ENCODE measurements around the gene FAM111A. TPM values are rescaled to one million over a fixed set of nuclear protein-coding genes. Genes with fewer than 3 reads are reported as not detected.

FAM111A gene
- polyA plus RNA-seq, 4 donors: 16.2 to 77.1 (median 18.7) TPM

- Histone ChIP-seq H3K27ac (ENCODE audit: low read depth in 1 of 3, low read length in 2 of 3) (peak overlapping the region; percentile 79 to 96 (median 96)), H3K36me3 (ENCODE audit: control insufficient read depth in 3 of 3, insufficient read depth in 2 of 3, low read depth in 1 of 3, low read length in 3 of 3) (peaks cover 3 to 75% (median 4%) of the 10 kb centered on the region in 3 donors), H3K4me3 (ENCODE audit: low read depth in 1 of 3, low read length in 3 of 3) (peak overlapping the region in 2 of 3 donors; percentile 14 to 31), H3K27me3 (ENCODE audit: control insufficient read depth in 3 of 3, insufficient read depth in 3 of 3, low read length in 3 of 3) (no peaks in the 10 kb centered on the region), H3K9me3 (ENCODE audit: control insufficient read depth in 2 of 2, insufficient read depth in 1 of 2, low read depth in 1 of 2, low read length in 1 of 2) (no peaks in the 10 kb centered on the region), H3K4me1 (ENCODE audit: control insufficient read depth in 3 of 3, insufficient read depth in 2 of 3, low read depth in 1 of 3, low read length in 2 of 3) (peaks cover 5 to 84% (median 14%) of the 10 kb centered on the region in 3 donors)
- WGBS, 3 donors: 11 to 47% (median 30%) methylated on average over 5 of the region's 5 CpGs
- no peak for FAIRE-seq
- peak; percentile 66 to 70 for DNase-seq
Observed at GRCh38 chr11:59185386-59185945, 42.8 kb downstream of the FAM111A start.

- Histone ChIP-seq H3K4me1 (ENCODE audit: control insufficient read depth in 3 of 3, insufficient read depth in 2 of 3, low read depth in 1 of 3, low read length in 2 of 3) (peaks cover 5 to 91% (median 14%) of the 10 kb centered on the region in 3 donors), H3K36me3 (ENCODE audit: control insufficient read depth in 3 of 3, insufficient read depth in 2 of 3, low read depth in 1 of 3, low read length in 3 of 3) (peaks cover 3 to 79% (median 4%) of the 10 kb centered on the region in 3 donors), H3K27me3 (ENCODE audit: control insufficient read depth in 3 of 3, insufficient read depth in 3 of 3, low read length in 3 of 3) (no peaks in the 10 kb centered on the region), H3K4me3 (ENCODE audit: low read depth in 1 of 3, low read length in 3 of 3) (peak overlapping the region in 2 of 3 donors; percentile 14 to 31), H3K27ac (ENCODE audit: low read depth in 1 of 3, low read length in 2 of 3) (peak overlapping the region; percentile 79 to 96 (median 96)), H3K9me3 (ENCODE audit: control insufficient read depth in 2 of 2, insufficient read depth in 1 of 2, low read depth in 1 of 2, low read length in 1 of 2) (no peaks in the 10 kb centered on the region)
- WGBS, 3 donors: 15 to 47% (median 25%) methylated on average over 5 of the region's 5 CpGs
- DNase-seq: peak; percentile 95 to 97
- no peak for FAIRE-seq
Observed at GRCh38 chr11:59186130-59186594, 43.5 kb downstream of the FAM111A start.

GRCh38 chr11:59187035-59187434, 44.4 kb downstream of the FAM111A start:
- peaks cover 0 to 76% (median 4%) of the 10 kb centered on the region in 3 donors for H3K36me3 ChIP-seq (ENCODE audit: control insufficient read depth in 3 of 3, insufficient read depth in 2 of 3, low read depth in 1 of 3, low read length in 3 of 3)
- no peaks in the 10 kb centered on the region for H3K27me3 ChIP-seq (ENCODE audit: control insufficient read depth in 3 of 3, insufficient read depth in 3 of 3, low read length in 3 of 3)
- no peak overlapping the region for H3K4me3 ChIP-seq (ENCODE audit: low read depth in 1 of 3, low read length in 3 of 3)
- peak overlapping the region; percentile 24 to 96 (median 96) for H3K27ac ChIP-seq (ENCODE audit: low read depth in 1 of 3, low read length in 2 of 3)
- FAIRE-seq (no peak), DNase-seq (no peak)
- H3K4me1 ChIP-seq (ENCODE audit: control insufficient read depth in 3 of 3, insufficient read depth in 2 of 3, low read depth in 1 of 3, low read length in 2 of 3): peaks cover 5 to 95% (median 14%) of the 10 kb centered on the region in 3 donors
- WGBS, 3 donors: 69 to 79% (median 69%) methylated on average over 3 of the region's 3 CpGs
- no peaks in the 10 kb centered on the region for H3K9me3 ChIP-seq (ENCODE audit: control insufficient read depth in 2 of 2, insufficient read depth in 1 of 2, low read depth in 1 of 2, low read length in 1 of 2)

DNA sequence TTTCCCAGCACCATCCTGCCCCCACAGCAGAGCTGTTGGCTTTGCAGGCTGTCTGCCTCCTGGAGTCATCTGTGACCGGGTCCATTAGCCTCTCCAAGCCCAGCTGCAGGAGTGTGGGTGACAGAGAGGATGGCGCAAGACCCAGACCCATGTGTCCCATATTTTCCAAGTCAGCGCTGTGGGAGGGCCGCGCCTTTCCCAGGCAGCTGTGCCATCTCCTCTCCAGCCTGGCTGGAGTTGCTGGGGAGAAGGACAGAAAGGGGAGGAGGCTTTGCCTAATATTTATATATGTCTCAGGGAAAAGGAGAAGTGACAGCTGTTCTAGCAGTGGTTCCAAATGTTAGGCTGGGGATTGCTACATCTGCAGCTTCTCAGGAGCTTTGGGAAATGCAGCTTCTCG, 44.9 kb downstream of the FAM111A start:
- no peaks in the 10 kb centered on the region for H3K27me3 ChIP-seq (ENCODE audit: control insufficient read depth in 3 of 3, insufficient read depth in 3 of 3, low read length in 3 of 3)
- WGBS, 3 donors: 41 to 48% (median 43%) methylated on average over 6 of the region's 6 CpGs
- H3K9me3 ChIP-seq (ENCODE audit: control insufficient read depth in 2 of 2, insufficient read depth in 1 of 2, low read depth in 1 of 2, low read length in 1 of 2): no peaks in the 10 kb centered on the region
- peak overlapping the region in 2 of 3 donors; percentile 28 to 96 for H3K27ac ChIP-seq (ENCODE audit: low read depth in 1 of 3, low read length in 2 of 3)
- no peak overlapping the region for H3K4me3 ChIP-seq (ENCODE audit: low read depth in 1 of 3, low read length in 3 of 3)
- H3K36me3 ChIP-seq (ENCODE audit: control insufficient read depth in 3 of 3, insufficient read depth in 2 of 3, low read depth in 1 of 3, low read length in 3 of 3): peaks cover 0 to 75% (median 4%) of the 10 kb centered on the region in 3 donors
- DNase-seq (peak; percentile 35 to 60), FAIRE-seq (no peak)
- H3K4me1 ChIP-seq (ENCODE audit: control insufficient read depth in 3 of 3, insufficient read depth in 2 of 3, low read depth in 1 of 3, low read length in 2 of 3): peaks cover 5 to 91% (median 14%) of the 10 kb centered on the region in 3 donors

DNA sequence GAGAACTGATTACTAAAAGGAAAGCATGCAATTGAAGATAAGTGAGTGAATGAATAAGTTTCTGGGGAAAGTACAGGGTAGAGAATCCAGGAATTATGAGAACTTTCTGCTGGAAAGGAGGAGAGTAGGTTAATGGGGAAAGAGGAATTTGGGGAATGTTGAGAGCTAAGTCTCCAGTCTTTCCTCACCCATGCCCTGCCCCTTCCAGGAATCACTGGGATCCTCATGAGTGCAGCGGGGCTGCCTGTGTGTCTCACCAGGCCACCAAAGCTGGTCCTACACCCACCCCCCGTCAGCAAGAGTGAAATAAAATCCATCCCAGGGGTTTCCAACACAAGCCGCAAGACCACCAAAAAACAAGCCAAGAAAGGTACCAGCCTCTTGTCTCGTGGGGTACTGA, 46.3 kb downstream of the FAM111A start:
- FAIRE-seq (no peak), DNase-seq (no peak)
- no peaks in the 10 kb centered on the region for H3K27me3 ChIP-seq (ENCODE audit: control insufficient read depth in 3 of 3, insufficient read depth in 3 of 3, low read length in 3 of 3)
- H3K27ac ChIP-seq (ENCODE audit: low read depth in 1 of 3, low read length in 2 of 3): peak overlapping the region in 1 of 3 donors; percentile 3
- peaks cover 0 to 65% (median 5%) of the 10 kb centered on the region in 3 donors for H3K36me3 ChIP-seq (ENCODE audit: control insufficient read depth in 3 of 3, insufficient read depth in 2 of 3, low read depth in 1 of 3, low read length in 3 of 3)
- H3K4me1 ChIP-seq (ENCODE audit: control insufficient read depth in 3 of 3, insufficient read depth in 2 of 3, low read depth in 1 of 3, low read length in 2 of 3): peaks cover 5 to 77% (median 14%) of the 10 kb centered on the region in 3 donors
- H3K4me3 ChIP-seq (ENCODE audit: low read depth in 1 of 3, low read length in 3 of 3): no peak overlapping the region
- WGBS, 3 donors: 73 to 82% (median 77%) methylated on average over 4 of the region's 4 CpGs
- no peaks in the 10 kb centered on the region for H3K9me3 ChIP-seq (ENCODE audit: control insufficient read depth in 2 of 2, insufficient read depth in 1 of 2, low read depth in 1 of 2, low read length in 1 of 2)

DNA sequence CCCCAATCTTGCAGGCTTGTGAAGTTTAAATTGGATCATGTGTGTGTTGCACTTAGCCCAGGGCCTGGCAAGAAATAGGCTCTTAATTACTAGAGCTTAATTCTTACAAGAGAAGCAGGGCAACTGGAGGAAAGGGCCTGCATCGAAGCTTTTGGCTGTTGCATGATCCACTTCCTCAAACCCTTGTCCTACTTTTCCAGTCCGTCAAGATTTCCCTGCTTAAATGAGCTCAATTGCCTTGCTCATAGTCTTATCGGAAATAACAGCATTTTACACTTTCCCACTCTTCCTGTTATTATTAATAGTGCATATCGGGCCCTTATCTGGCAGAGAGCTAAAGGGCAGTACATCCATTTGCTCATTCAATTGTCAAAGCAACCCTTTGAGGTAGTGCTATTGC, 47.3 kb downstream of the FAM111A start:
- Histone ChIP-seq H3K36me3 (ENCODE audit: control insufficient read depth in 3 of 3, insufficient read depth in 2 of 3, low read depth in 1 of 3, low read length in 3 of 3) (peaks cover under 1 to 62% (median 7%) of the 10 kb centered on the region in 3 donors), H3K27me3 (ENCODE audit: control insufficient read depth in 3 of 3, insufficient read depth in 3 of 3, low read length in 3 of 3) (no peaks in the 10 kb centered on the region), H3K4me1 (ENCODE audit: control insufficient read depth in 3 of 3, insufficient read depth in 2 of 3, low read depth in 1 of 3, low read length in 2 of 3) (peaks cover 5 to 67% (median 14%) of the 10 kb centered on the region in 3 donors), H3K4me3 (ENCODE audit: low read depth in 1 of 3, low read length in 3 of 3) (no peak overlapping the region), H3K27ac (ENCODE audit: low read depth in 1 of 3, low read length in 2 of 3) (peak overlapping the region; percentile 41 to 78 (median 67)), H3K9me3 (ENCODE audit: control insufficient read depth in 2 of 2, insufficient read depth in 1 of 2, low read depth in 1 of 2, low read length in 1 of 2) (no peaks in the 10 kb centered on the region)
- FAIRE-seq (no peak), DNase-seq (peak; percentile 50 to 82)
- WGBS, 3 donors: 14 to 31% (median 30%) methylated on average over 4 of the region's 4 CpGs

GRCh38 chr11:59191095-59191494, 48.4 kb downstream of the FAM111A start:
- H3K4me1 ChIP-seq (ENCODE audit: control insufficient read depth in 3 of 3, insufficient read depth in 2 of 3, low read depth in 1 of 3, low read length in 2 of 3): peaks cover 5 to 56% (median 12%) of the 10 kb centered on the region in 3 donors
- WGBS, 3 donors: 31 to 68% (median 46%) methylated on average over 4 of the region's 4 CpGs
- no peaks in the 10 kb centered on the region for H3K9me3 ChIP-seq (ENCODE audit: control insufficient read depth in 2 of 2, insufficient read depth in 1 of 2, low read depth in 1 of 2, low read length in 1 of 2)
- H3K27ac ChIP-seq (ENCODE audit: low read depth in 1 of 3, low read length in 2 of 3): peak overlapping the region in 1 of 3 donors; percentile 40
- peak; percentile 69 to 72 for DNase-seq
- no peak overlapping the region for H3K4me3 ChIP-seq (ENCODE audit: low read depth in 1 of 3, low read length in 3 of 3)
- H3K27me3 ChIP-seq (ENCODE audit: control insufficient read depth in 3 of 3, insufficient read depth in 3 of 3, low read length in 3 of 3): no peaks in the 10 kb centered on the region
- FAIRE-seq: no peak
- H3K36me3 ChIP-seq (ENCODE audit: control insufficient read depth in 3 of 3, insufficient read depth in 2 of 3, low read depth in 1 of 3, low read length in 3 of 3): peaks cover 6 to 58% (median 10%) of the 10 kb centered on the region in 3 donors

GRCh38 chr11:59191890-59192289, 49.2 kb downstream of the FAM111A start:
- H3K27ac ChIP-seq (ENCODE audit: low read depth in 1 of 3, low read length in 2 of 3): no peak overlapping the region
- H3K4me1 ChIP-seq (ENCODE audit: control insufficient read depth in 3 of 3, insufficient read depth in 2 of 3, low read depth in 1 of 3, low read length in 2 of 3): peaks cover 5 to 48% (median 8%) of the 10 kb centered on the region in 3 donors
- peak in 1 of 2 donors; percentile 24 for DNase-seq
- no peaks in the 10 kb centered on the region for H3K27me3 ChIP-seq (ENCODE audit: control insufficient read depth in 3 of 3, insufficient read depth in 3 of 3, low read length in 3 of 3)
- H3K36me3 ChIP-seq (ENCODE audit: control insufficient read depth in 3 of 3, insufficient read depth in 2 of 3, low read depth in 1 of 3, low read length in 3 of 3): peaks cover 6 to 59% (median 10%) of the 10 kb centered on the region in 3 donors
- FAIRE-seq: no peak
- H3K4me3 ChIP-seq (ENCODE audit: low read depth in 1 of 3, low read length in 3 of 3): no peak overlapping the region
- 72 to 75% (median 75%) methylated on average over 8 of the region's 8 CpGs for WGBS, 3 donors
- no peaks in the 10 kb centered on the region for H3K9me3 ChIP-seq (ENCODE audit: control insufficient read depth in 2 of 2, insufficient read depth in 1 of 2, low read depth in 1 of 2, low read length in 1 of 2)

Measured in small intestine (tissue), 7 donors.